HS-5 (cell line): ENCODE data around the gene PLA2G4A.

Experiments
- DNase-seq: peaks from one replicate; pipeline ENCODE4 v3.0.0-alpha.2; 2012; ENCODE audit warnings: low read depth

The PLA2G4A gene

DNA sequence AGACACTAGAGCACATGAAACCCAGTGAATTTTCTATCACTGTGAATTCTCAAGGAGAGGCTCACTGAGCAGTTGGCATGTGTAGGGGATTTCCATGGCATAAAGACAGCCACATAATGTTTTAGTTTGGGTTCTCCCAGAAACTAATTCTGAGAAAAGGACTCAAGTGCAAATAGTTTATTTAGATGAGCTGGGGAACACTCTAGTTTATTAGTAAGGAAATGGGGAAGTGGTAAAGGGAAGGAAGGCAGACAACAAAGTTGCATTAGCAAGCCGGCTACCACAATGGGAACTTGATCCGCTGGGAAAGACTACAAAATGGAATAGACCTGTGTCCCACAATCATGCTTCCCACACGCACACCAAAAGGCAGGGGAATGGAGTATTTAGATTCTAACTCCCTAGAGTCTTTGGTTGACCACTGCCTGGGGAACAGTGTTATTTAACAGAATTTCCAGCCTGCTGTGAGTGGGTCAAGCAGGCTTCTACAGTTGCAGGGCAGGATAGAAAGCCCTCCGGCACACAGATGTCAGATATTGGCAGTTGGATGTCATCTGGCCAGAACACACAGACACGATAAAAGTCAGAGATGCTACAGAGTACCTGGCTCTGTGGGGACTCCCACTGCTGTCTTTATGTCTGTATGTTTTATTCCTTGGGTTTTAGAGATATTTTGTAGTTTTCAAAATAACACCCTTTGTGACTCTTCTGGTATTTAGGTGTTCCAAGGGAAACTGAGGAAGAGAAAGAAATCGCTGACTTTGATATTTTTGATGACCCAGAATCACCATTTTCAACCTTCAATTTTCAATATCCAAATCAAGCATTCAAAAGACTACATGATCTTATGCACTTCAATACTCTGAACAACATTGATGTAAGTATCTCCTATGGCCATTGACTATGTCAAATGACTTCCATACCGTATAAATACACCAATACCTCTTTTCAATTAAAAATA is 150.1 kb downstream of the PLA2G4A start:
- no peak for DNase-seq

- no peak for DNase-seq
Observed at GRCh38 chr1:186980400-186980799, 151.7 kb downstream of the PLA2G4A start.

- DNase-seq: no peak
Observed at GRCh38 chr1:186982116-186982515, 153.4 kb downstream of the PLA2G4A start.

DNA sequence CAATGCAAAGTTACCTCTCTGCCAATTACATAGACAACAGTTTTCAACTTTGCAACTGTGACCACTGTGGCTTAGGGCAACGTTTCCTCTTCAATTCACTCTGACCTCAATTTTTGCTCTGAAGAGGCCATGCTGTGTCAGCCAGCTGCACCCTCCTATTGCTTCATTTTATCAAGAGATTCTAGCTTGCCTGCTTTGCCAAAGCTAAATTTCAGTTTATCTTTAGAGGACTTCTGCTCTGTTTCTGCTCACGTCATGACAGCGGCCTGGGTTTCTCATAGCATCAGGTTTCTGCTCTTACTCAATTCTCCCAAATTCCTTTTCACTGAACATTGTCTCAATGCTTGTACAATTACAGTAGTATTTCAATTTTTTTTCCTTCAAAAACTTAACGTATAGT is 154.6 kb downstream of the PLA2G4A start:
- peak; percentile 40 for DNase-seq

- no peak for DNase-seq
Observed at GRCh38 chr1:186984959-186985358, 156.2 kb downstream of the PLA2G4A start.

DNA sequence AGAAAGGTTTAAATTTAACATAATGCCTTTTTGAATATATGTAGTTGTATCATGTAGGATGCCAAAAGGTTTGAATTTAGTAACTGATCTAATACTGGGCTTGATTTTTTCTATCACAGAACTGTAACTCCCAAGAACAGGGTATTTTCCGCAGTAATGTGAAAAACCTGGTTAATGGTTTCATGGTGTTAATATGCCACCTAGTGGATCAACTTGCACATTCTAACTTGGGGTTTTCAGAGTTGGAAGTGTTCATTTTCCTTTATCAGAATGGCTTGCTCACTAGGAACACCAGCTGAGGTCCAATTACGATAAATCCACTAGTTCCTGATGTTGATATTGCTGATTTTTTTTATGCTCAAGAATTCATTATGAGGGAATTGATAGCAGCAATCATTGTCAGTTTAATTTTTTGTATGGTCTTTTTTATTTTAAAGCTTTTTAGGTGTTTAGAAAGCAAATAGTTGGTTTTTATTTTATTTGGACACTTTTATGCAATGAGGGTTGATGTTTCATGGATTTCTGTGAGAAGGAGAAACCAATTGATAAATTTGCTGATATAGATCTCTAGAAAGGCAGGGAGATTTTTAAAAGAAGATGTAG is 157.2 kb downstream of the PLA2G4A start:
- DNase-seq: peak; percentile 38

- no peak for DNase-seq
Observed at GRCh38 chr1:186987065-186987464, 158.3 kb downstream of the PLA2G4A start.

DNA sequence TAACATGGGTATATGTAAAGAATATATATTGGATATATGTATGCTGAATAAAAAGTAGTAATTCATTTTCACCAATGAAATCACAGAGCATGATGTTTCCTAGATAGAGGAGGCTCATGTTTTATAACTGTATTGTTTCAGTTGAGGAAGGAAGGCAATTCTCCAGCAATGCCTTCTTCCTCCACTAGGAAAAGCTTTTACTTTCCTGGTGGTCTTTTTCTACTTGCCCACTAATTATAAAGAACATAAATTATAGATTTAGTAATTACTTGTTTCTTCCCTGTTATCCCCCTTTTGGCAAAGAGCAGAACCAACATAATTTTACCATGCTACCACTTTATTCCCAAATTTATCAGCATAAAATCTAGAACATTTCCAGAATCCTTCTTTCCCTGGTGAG is 159.0 kb downstream of the PLA2G4A start:
- DNase-seq: no peak

DNA sequence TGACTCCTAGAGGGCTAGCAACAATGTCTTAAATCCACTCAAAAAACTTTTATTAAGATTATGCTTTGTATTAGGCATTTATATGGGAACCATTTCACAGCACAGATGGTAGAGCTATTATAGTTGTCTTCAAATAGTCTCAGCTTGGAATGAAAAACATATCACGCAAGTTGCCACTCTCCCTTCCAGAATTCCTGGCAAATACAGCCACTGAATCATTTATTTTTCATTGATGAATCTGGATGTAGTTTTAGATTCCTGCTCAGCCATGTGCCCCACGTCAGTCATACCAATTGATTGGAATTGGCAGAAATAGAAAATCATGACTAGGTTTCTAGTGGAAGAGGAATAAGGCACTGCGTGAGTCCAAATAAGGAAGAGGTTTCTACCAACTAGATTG is 165.2 kb downstream of the PLA2G4A start:
- no peak for DNase-seq

DNA sequence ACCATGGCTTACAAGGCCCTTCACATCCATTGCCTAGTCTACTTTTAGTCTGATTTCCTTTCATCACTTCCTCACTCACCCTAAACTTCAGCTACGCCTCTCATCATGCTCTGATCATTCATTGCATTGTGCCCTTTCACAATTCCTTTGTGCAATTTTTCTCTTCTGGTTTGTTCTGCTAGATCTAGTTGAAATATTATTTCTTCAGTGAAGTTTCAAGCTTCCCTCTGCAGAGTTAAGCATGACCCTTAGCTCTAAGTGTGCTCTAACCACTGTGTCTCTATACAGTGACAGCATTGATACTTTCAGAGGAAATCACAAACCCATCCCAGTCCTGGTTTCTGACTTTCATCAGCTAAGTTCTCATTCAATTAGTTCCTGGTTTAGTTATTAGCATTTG is 166.1 kb downstream of the PLA2G4A start:
- no peak for DNase-seq

GRCh38 chr1:186996816-186997215 is 168.1 kb downstream of the PLA2G4A start:
- no peak for DNase-seq

DNA sequence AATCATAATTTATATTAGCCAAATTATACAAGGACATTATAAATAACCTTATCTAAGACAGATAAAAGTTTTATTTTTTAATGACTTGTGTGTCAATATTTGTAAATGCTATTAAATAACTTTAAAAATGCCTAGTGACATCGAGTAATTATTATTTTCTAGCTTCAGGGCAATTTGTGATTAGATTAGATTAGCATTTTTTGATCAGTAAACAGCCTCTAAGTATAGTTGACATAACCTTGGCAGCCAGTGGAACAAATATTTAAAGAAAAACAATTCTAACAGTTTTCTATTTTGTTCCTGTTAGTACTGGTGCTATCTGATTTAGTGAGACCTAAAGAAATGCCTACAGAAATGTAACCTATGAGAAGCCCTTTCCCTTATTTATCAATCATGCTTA is 169.1 kb downstream of the PLA2G4A start:
- DNase-seq: no peak

GRCh38 chr1:186999506-186999905 is 170.8 kb downstream of the PLA2G4A start:
- no peak for DNase-seq

GRCh38 chr1:187001198-187001889 is 172.6 kb downstream of the PLA2G4A start:
- peak; percentile 96 for DNase-seq

GRCh38 chr1:187003353-187003752 is 174.6 kb downstream of the PLA2G4A start:
- DNase-seq: no peak

- no peak for DNase-seq
Observed at GRCh38 chr1:187006896-187007295, 178.1 kb downstream of the PLA2G4A start.

DNA sequence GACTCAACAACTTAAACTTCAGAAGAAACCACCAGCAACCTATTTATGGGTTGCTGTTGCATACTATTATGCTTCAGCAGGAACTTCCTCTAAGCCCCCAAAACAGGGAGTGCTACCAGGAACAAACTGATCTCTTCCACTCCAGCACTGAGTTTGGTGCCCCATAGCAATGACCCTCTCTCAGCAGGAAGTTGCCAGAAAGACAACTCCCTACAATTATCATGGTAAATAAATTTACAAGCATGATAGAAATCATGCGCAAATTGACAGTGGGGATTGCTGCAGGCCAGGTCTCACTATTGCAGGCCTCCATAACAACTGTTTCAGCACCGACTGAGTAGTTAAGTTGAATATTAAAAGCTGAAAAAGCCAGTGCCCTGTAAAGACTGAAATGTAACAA is 180.6 kb downstream of the PLA2G4A start:
- DNase-seq: no peak

- DNase-seq: no peak
Observed at GRCh38 chr1:187010571-187011309, 182.0 kb downstream of the PLA2G4A start.

DNA sequence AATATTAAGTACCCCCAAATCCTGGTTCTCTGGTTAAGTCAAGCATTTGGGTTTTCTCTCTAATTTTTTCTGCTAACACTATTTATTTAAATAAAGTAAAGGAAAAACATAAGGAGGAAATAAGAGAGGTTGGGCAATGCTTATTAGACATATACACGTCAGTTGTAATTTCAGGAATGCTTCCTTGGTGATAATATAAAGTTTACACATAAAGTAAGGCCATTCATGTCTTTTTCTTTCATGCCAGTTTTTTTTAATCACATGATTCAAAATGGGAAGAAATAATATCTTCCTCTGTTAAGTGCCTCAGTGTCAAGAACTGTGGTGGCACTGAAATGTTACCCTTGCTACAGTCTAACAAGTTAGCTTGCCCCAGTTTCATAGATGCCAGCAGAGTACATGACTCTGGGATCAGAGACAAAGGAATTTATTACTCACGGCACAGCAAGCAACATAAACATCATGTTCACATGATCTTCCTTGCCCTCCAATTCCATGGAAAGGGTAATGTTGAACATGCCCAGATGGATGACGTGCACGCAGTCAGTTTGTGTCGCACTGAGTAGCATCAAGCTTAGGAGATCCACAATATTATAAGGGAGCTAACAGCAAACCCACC is 184.9 kb downstream of the PLA2G4A start:
- DNase-seq: no peak

GRCh38 chr1:187018291-187018690 is 189.5 kb downstream of the PLA2G4A start:
- DNase-seq: no peak

- no peak for DNase-seq
Observed at GRCh38 chr1:187027253-187027652, 198.5 kb downstream of the PLA2G4A start.
